ENCODE data around the gene EXT2.

EXT2 gene

GRCh38 chr11:44095506-44096359 lies at the start of gene EXT2:
Gene EXT2 (plus strand): TSS chr11:44095678. CDS start chr11:44107713, 12,035 bp downstream.
- DNase-seq: peak in 13 of 14 donors; percentile 62 to 94 (median 79)

DNA sequence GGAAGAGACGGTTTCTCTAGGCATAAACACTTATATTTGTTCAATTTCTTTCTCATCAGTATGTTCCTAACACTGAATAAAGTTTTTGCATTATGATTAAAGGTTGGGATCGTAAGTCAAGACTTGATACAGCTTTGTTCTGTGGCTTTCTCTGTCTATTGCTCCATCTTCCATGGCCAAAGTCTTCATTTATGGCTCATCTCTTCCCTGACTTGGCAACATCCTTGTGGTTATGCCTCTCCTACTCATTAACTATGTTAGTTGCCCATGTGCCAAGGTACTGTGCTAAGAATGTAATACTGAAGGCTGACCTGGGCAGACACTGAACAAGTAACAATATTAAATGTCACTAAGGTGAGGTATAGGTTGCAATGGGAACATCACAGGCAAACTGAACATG lies 49.3 kb upstream of the EXT2 start:
- no peak for DNase-seq

- no peak for DNase-seq
These were observed 48.2 kb upstream of the EXT2 start for GRCh38 chr11:44047298-44047697.

DNA sequence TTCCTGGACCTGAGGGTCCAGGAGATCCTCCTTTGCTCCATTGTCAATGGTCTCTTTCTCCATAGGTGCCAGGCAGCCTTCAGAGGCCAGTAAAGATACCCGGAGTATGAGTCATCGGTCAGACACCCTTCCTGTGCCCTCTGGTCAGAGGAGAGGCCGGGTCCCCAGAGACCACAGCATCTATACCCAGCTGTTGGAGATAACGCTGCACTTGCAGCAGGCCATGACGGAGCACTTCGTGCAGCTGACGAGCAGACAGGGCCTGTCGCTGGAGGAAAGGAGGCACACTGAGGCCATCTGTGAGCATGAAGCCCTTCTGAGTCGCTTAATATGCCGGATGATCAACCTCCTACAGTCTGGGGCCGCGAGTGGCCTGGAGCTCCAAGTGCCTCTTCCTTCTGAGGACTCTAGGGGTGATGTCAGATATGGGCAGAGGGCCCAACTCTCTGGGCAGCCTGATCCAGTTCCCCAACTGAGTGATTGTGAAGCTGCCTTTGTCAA lies 47.5 kb upstream of the EXT2 start, which contains the start of gene ACCSL:
Gene ACCSL (plus strand): TSS at position 51 of the 501 bp plus-strand sequence. CDS start 56 bp downstream, at position 107.
- peak in 4 of 14 donors; percentile 7 to 25 (median 12) for DNase-seq

DNA sequence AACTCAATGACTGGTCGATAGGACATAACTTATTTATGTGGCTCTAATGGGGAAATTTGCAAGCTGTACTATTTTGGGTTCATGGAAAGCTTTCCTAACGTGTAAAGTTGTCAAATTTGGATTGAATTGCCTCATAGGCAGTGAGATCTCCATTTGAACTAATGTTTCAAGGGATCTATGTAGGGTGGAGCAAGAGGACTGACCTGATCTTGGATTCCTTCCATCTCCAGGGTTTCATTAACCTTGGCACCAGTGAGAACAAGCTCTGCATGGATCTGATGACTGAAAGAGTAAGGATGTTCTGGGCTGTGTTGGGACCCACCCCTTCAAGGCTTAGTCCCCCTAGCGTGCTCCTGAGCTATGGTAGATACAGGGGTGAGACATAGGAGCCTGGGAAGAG lies 45.6 kb upstream of the EXT2 start:
- DNase-seq: no peak

DNA sequence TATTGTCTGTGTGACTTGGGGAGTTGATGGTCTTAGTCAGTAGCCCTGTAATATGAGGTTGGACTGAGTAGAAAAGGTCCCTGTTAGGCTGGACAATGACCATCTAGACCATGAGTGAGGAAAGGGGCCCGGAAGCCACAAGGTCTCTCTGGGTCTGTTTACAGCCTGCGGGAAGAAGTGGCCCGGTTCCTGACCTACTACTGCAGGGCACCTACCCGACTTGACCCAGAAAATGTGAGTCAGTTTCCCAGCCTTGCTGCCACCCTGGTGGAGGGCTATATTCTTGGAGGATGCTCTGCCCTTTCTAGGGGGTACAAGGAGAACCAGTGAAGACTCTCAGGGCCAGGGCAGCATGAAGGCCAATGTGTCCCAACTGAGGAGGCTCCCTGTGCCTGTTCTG lies 44.3 kb upstream of the EXT2 start:
- no peak for DNase-seq

GRCh38 chr11:44057340-44057739 lies 38.1 kb upstream of the EXT2 start:
- DNase-seq: no peak

DNA sequence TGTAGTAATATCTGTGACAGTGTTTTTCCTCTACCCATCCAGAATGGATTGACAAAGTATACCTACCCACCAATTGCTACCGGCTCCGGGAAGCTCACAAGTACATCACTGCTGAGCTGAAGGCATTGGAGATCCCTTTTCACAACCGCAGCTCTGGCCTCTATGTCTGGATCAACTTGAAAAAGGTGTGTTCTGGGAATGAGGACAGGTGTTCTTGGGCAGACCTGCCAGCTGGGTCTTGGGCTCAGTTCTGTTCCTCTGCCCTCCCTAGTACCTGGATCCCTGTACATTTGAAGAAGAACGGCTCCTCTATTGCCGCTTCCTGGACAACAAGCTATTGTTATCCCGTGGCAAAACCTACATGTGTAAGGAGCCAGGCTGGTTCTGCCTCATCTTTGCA lies 37.2 kb upstream of the EXT2 start:
- DNase-seq: no peak

DNA sequence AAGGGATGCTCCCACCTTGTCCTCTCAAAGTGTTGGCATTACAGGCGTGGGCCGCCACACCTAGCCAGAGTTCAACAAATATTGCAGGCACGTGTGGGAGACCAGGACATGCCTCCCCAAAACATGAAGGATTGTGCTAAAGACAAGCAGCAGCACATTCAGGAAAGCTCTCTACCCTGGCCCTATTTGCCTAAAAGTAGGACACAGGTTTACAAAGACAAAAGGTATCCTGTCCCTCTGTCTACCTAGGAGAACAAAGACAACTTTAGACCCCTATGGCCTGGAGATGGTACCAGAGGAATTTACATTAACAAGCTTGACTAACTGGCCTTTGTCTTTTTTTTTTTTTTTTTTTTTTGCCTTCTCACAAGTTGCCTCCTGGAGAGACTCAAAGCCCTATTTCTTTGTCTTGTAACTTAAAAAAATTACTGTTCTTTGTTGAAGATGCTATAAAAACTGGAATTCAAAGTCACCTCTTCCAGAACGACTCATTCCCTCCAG lies 30.3 kb upstream of the EXT2 start:
- no peak for DNase-seq

GRCh38 chr11:44065841-44066731 lies 29.4 kb upstream of the EXT2 start, which contains the start of gene ACCS:
Gene ACCS (plus strand): TSS chr11:44066270. CDS start chr11:44067628, 1,358 bp downstream.
- DNase-seq: peak; percentile 43 to 92 (median 84)

- DNase-seq: peak in 2 of 14 donors; percentile 7 to 19
These were observed 28.7 kb upstream of the EXT2 start for GRCh38 chr11:44066732-44067141.

- DNase-seq: no peak
These were observed 28.2 kb upstream of the EXT2 start for GRCh38 chr11:44067266-44067665.

GRCh38 chr11:44068180-44068579 lies 27.3 kb upstream of the EXT2 start:
- no peak for DNase-seq

DNA sequence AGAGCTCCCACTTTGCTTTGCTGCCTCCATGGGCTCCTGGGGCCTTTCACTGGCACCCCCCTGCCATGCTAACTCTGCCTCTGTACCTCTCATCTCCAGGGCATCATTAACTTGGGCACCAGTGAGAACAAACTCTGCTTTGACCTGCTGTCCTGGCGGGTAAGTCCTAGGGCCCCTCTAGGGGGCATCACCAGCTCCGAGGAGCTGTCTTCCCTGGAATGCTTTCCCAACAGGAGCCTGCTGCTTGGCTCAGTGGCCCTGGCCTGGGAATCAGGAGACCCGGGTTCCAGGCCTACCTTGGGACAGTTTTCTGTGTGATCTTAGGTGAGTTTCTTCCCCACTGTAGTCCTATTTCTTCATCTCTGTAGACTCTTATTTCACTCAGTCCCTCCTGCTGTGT lies 24.3 kb upstream of the EXT2 start:
- DNase-seq: no peak

GRCh38 chr11:44072757-44073658 lies 22.5 kb upstream of the EXT2 start:
- no peak for DNase-seq

GRCh38 chr11:44078794-44079193 lies 16.7 kb upstream of the EXT2 start:
- DNase-seq: no peak

GRCh38 chr11:44079376-44079775 lies 16.1 kb upstream of the EXT2 start:
- DNase-seq: no peak

DNA sequence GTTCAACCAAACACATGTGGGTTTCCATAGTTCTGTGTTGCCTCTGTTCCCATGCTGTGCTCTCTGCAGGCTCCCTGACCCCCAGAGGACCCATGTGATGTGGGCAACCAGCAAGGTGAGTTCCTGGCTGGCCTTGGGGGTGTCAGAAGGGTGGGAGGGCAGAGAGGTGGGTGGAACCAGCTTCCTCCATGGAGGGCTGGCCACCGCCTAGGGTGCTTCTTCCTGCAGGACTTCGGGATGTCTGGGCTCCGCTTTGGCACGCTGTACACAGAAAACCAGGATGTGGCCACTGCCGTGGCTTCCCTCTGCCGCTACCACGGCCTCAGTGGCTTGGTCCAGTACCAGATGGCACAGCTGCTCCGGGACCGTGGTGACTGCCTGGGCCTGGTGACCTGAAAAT lies 14.5 kb upstream of the EXT2 start:
- DNase-seq: no peak

DNA sequence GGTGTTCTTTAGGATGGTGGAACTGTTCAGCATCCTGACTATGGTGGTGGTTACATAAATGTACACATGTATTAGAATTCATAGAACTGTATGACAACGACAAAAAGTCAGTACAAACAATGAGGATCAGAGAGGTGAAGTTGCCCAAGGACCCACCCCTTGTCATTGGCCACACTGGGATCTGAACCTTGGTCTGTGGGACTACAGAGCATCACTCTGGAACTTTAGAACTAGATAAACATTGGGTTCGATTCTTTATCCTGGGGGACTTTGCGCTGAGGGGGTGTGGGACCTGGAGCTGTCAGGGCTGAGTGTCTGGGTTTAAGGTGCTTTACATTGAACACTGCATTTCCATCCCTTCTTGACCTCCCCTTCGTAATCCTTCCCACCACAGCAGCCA lies 12.8 kb upstream of the EXT2 start:
- DNase-seq: no peak

GRCh38 chr11:44083433-44083832 lies 12.0 kb upstream of the EXT2 start:
- DNase-seq: no peak

GRCh38 chr11:44083906-44084305 lies 11.6 kb upstream of the EXT2 start:
- no peak for DNase-seq

- no peak for DNase-seq
These were observed 10.1 kb upstream of the EXT2 start for GRCh38 chr11:44085330-44085729.

Measured in C1 segment of cervical spinal cord (tissue), 14 donors.